GM19468 (cell line): ENCODE data around the gene ATP6V0E1.
"Not testable (repeated sequence)": the region's sequence is repeated elsewhere in the genome, so short reads cannot be mapped to it uniquely, and the experiment has no call there.

Source experiments
- ATAC-seq: cut with Tn5 transposase; IDR thresholded peaks from one replicate; pipeline ENCODE4 v1.9.1; 2021; ENCODE audit warnings: mild to moderate bottlenecking, moderate library complexity, moderate number of reproducible peaks; ENCODE audit not compliant: unreplicated experiment; ENCODE audit errors: extremely low read depth

ATP6V0E1 gene

DNA sequence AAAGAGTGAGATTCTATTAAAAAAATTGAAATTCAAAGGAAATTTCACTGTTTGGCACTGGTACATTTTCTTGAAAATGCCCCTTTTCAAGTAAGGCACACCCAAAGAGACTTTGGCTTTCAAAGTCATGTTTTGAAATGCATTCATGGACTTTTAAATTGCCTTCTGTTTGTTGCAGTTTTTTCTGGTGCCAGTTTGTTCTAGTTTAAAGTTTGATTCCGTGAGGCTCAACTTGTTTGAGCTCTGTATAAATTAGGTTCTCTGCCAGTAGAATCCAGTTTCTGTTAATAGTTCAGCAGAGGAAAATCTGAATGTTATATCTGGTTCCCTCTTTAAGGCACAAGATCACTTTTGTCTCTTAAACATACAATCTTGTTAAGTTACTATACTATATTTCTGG lies 16.4 kb downstream of the ATP6V0E1 start:
- ATAC-seq, result no peak

DNA sequence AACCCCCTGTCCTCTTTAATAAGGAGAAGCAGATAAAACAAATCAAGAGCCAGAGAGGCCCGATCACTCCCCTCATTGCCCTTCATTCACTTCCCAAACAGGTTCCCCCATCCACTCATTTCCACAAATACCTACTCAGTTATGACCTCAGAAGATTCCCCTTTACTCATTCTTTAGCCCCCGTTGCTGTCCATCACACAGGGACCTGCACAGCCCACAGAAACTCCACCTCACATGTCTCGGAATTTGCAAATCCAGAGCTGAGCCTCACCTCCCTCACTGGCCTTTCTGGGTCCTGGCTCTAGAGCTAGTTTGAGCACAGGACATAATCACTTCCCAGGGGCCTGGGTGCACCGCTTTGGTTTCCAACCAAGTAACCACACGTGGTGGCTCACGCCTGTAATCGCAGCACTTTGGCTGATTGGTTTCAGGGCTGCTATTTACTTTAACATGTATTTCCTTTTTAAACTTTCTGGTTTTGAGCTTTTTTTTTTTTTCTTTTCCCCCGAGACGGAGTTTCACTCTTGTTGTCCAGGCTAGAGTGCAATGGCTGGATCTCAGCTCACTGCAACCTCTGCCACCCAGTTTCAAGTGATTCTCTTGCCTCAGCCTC lies 17.8 kb downstream of the ATP6V0E1 start:
- no peak for ATAC-seq

DNA sequence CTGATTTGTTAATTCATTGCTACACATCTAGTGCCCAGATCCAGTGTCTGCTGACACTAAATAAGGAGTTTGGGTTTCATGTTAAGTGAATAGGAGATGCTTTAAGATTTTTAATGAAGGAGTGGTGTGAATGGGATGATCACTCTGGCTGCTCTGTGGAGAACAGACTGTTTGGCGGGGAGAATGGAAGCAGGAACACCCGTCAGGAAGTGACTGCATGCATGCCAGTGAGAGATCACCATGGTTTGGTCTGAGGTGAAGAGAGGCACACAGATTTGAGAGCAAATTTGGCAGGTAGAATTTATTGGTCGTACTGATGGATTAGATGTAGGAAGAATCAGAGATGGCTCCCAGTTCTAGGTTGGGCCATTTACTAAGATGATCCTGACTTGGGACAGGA lies 19.8 kb downstream of the ATP6V0E1 start:
- ATAC-seq, result no peak

DNA sequence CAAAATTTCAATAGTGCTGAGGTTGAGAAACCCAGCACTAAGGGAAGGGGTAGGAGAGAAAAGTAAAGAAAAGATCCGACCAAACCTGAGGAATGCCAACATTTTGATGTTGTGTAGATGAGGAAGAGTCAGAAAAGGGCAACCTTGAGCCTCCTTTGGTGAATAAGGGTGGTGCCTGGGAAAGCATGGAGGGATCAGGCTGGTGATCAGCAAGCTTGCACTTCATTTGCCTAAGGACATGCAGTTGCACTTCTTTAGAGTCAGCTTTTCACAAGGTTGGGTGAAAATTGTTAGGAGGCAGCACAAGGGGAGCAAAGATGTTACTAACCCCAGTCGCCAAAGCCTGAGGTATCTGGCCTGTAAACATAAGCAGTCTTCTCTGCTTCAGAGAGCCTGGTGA lies 20.4 kb downstream of the ATP6V0E1 start:
- no peak for ATAC-seq

DNA sequence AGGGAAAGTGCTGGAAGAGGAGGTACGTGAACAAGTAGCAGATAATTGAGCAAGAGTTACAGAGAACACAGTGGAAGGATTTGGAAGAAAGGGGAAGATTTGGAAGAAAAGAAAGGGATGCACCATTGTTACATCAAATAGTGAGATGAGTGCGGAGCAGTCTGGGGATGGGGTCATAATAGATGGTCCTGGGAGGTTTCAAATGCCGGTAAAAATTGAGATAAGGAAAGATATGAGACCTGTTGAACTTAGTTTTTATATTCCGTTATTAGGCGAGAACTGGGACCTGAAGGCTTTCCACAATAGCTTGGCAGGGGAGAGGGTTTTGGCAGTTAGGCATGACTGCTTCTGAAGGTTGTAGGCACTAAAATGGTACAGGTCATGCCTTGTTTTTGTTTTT lies 20.9 kb downstream of the ATP6V0E1 start:
- no peak for ATAC-seq

DNA sequence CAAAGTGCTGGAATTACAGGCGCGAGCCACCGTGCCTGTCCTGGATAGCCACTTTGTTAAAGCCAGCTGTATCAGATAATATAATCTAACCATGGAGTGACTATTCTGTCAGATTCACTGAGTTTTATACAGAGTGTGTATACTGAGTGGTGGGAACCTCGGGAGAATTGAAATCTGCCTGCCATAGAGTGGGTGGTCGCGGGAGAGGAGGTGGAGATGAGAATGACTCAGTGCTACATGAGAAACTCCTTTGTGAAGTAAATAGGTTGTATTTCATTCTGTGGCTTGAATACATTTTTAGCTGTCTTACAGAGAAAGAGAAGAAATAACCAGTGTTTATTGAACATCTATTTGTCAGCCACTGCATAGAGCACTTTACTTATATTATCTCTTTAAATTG lies 26.4 kb downstream of the ATP6V0E1 start:
- ATAC-seq, result no peak

DNA sequence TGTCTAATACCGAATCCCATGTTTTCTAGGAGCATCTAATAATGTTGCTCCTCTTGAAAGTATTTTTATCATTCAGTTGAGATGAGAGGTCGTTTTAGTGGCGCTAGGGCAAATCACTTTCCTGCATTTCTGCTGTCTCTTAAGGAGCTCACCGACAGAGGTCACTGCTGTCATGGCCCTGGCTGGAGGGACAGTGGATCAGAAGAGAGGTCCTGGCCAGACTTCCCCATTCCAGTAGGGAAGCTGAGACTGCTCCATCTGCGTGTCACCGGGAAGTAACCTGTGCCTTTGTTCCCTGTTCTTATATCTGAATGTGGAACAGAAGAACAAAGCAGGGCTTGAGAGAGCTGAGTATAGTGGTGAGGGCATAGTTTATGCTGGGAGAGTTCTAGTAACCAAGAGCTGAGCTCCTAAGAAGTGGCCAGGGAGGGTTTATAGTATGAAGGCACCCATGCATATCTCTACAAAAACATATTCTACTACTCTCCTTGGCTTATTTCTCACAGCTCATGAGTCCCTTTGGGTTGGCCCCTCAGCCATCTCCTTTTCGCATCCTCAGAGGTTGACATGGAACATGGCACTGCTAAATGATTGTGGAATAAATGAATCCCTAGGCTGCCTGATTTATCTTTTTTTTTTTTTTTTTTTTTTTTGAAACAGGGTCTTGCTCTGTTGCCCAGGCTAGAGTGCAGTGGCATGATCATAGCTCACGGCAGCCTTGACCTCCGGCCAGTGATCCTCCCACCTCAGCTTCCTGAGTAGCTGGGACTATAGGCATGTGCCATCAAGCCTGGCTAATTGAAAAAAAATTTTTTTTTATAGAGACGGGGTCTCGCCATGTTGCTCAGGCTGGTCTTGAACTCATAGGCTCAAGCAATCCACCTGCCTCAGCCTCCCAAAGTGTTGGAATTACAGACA lies 27.2 kb downstream of the ATP6V0E1 start:
- no peak for ATAC-seq

DNA sequence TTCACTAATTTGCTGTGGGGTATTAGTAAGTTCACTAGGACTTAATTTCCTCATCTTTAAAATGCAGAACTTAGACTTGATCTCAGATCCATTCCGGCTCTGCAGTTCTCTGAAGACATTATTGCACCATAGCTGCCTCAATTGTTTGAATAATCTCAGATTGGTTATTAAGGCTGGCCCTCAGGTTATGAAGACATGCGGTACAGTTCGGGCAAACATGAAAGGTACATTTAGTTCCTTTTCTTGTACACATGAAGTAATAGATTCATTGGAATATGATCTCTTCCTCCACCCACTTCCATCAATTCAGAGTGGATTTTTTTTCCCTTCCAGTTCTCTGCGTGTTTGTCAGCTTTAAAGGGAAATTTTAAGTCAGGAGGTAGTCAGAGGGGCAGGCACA lies 28.0 kb downstream of the ATP6V0E1 start:
- no peak for ATAC-seq

DNA sequence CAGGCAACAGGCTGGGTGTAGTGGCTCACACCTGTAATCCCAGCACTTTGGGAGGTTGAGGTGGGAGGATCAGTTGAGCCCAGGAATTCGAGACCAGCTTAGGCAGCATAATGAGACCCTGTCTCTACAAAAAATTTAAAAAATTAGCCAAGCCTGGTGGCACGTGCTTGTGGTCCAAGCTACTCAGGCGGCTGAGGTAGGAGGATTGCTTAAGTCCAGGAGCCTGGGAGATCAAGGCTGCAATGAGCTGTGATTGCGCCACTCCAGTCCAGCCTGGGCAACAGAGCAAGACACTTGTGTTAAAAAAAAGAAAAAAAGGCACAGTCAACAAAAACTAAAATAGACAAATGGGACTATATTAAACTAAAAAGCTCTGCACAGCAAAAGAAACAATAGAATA lies 29.3 kb downstream of the ATP6V0E1 start:
- ATAC-seq, result no peak

DNA sequence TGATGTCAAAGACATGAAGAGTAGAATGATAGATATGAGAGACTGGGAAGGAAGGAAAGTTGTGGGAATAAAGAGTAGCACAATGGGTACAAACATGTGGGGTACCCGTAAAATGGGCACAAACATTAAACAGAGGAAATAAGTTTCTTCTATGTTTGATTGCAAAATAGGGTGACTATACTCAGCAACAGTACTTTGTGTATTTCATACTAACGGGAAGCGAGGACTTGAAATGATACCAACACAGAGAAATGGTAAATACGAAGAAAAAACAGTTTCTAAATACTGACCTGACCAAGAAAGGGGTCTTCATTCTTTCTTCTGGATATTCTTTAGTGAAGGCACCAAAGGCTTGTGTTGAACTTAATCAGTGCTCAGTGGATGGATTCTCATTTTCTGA lies 31.1 kb downstream of the ATP6V0E1 start:
- no peak for ATAC-seq

DNA sequence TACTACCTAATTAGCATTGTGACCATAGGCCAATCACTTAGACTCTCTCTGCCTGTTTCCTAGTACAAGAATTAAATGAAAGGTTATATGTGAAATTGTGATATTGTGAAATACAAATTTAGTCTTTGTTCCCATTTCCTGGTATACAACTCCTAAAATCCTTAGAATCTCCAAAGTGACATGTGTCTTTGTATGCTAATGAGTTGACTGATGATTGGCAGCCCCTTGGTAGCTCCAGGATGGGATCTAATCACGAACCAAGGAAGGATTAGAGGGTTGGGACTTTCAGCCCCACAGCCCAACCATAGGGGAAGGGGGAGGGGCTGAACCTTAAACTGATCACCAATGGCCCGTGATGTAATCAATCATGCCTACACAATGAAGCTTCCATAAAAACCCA lies 31.6 kb downstream of the ATP6V0E1 start:
- no peak for ATAC-seq

DNA sequence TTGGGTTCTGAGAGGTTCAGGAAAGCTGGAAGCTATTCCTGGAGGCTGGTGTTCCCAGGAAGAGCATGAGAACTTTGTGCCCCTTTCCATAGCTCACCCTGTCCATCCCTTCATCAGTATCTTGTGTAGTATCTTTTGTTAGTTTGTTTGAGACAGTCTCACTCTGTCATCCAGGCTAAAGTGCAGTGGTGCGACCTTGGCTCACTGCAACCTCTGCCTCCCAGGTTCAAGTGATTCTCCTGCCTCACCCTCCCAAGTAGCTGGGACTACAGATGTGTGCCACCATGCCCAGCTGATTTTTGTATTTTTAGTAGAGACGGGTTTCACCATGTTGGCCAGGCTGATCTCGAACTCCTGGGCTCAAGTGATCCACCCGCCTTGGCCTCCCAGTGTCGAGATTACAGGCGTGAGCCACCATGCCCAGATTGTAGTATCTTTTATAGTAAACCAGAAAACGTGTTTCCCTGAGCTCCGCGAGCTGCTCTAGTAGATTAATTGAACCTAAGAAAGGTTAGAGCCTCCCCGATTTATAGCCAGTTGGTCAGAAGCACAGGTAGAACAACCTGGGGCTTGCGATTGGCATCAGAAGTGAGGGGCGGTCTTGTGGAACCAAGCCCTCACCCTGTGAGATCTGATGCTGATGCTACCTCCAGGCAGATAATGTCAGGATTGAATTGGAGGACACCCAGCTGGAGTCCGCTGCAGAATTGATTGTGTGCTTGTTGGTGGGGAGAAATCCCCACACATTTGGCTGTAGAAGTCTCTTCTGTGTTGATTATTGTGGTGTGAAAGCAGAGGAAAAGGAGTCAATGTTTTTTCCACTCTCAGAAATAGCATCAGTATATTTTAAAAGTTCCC lies 32.3 kb downstream of the ATP6V0E1 start:
- no peak for ATAC-seq

DNA sequence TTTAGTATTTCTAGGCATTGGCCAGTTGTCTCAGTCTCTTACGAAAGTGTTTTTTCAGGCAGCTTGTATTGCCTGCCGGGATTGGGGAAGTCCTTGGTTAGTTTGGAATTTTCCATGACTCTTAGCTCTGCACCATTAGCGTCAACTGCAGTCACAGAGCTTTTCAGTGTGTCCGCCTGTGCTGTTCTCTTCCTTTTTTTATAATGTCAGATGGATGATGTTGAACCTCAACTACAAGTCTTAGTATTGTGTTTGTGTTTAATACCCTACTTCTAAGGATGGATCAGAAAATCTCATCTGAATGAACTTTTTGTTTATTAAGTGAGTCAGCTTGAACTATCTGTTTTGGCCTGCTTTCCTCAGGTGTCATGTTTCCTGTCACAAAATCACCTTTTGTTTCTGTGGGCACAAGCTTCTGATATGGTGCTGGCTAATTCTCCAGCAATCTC lies 33.1 kb downstream of the ATP6V0E1 start:
- no peak for ATAC-seq

DNA sequence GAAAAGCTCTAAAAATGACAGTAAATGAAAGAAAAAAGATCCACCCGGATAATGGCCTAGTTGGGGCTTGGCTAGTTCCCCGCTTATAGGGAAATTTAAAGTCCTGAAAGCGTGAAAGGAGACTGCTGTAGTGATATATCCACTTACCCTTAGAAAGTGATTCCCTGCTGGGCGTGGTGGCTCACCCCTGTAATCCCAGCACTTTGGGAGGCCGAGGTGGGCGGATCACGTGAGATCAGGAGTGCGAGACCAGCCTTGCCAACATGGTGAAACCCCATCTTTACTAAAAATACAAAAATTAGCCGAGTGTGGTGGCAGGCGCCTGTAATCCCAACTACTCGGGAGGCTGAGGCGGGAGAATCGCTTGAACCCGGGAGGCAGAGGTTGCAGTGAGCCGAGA lies 33.5 kb downstream of the ATP6V0E1 start:
- not testable (repeated sequence) for ATAC-seq

DNA sequence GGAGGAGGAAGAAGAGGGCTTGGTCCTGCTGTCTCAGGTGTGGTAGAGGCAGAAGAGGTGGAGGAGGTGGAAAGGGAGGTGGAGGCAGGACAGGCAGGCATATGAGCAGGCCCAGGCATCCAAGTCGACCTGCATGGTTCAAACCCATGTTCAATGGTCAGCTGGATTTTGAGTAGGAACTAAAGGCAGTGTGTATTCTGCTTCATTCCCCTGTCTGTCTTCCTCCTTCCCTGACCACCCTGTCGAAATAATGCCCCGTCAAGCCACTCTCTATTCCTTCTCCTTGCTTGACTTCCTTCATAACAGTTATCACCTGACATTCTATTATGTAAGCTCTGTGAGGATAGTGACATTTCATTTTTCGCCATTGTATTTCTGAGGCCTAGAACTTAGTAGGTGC lies 34.8 kb downstream of the ATP6V0E1 start:
- ATAC-seq, result no peak

DNA sequence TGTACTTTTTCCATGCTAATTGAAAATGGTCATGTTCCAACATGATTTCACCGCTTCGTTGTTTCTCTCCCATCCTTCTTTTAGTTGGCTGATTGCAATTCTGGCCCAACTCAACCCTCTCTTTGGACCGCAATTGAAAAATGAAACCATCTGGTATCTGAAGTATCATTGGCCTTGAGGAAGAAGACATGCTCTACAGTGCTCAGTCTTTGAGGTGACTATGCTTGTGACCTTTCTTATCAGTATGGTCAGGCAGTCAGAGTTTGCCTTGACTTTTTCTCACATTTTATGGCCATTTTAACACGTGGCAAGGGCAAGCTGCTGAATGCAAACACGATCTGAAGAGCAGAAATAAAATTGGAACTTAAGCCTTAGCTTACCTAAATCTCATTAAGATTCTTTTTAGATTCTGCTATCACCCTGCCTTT lies 36.6 kb downstream of the ATP6V0E1 start:
- no peak for ATAC-seq

DNA sequence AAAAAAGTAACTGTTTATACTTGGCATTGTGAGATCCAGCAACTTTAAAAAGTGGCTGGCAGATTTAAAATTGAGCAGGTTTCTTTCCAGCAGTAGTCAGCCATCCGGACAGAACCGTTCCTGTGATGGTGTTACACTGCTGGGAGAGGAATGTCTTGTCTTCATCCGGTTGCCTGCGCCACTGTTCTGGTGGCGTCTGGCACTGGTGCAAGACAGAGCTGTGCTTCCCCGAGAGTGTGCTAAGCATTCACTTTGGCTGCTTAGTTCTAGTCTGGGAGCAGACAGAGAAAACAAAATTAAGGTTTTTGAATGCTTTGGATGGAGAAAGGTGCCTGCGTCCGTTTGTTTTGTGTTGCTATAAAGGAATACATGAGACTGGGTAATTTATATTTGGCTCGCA lies 37.1 kb downstream of the ATP6V0E1 start:
- ATAC-seq, result no peak

DNA sequence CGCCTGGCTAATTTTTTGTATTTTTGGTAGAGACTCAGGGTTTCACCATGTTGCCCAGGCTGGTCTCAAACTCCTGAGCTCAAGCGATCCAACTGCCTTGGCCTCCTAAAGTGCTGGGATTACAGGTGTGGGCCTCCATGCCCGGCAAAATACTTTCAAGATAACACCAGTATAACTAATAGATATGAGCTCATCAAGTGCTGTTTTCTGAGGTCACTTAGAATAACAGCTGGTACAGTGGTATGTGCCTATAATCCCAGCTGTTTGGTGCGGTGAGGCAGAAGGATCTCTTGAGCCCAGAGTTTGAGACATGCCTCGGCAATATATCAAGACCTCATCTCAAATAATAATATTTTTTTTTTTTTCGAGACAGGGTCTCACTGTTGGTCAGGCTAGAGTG lies 42.1 kb downstream of the ATP6V0E1 start:
- no peak for ATAC-seq

DNA sequence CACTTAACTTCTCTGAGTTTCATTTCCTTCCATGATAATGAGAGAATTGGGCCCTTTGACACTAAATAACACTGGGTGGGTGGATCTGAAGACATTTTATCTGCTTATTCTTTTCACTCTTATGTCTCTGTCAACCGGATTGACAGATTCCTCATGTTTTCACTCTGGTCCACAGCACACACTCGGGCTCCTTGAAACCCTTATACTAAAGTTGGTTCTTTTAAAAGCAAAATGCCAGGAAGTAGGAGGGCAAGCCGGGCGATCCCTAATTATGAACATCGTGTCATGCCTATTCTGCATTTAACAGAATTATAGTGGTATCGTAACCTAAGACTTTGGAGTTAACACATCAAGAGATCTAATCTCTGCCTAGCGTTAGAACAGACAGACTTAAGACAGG lies 44.3 kb downstream of the ATP6V0E1 start:
- no peak for ATAC-seq

DNA sequence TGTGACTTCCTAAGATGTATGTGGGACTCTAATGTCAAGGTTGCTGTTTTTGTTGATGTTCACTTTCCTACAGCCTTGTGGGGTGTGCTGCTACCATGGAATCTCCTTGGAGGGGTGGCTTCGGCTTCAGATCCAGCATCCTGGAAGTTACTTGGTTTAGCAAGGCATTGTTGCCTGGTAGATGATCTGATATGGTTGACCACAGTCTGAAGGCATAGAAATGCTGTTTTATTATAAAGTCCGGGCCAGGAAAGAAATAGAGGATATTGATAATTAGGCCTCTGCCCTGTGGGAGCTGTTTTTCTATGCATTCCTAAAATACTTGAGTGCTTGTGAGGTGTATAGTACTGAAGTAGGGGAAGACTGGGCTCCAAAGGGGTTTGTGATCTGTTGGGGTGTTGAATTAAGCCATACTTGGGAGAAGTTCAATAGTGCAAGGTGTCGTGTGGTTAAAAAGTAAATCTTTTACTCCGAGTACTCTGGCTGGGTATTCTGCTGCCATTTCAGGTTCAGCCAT lies 45.3 kb downstream of the ATP6V0E1 start:
- ATAC-seq, result no peak

DNA sequence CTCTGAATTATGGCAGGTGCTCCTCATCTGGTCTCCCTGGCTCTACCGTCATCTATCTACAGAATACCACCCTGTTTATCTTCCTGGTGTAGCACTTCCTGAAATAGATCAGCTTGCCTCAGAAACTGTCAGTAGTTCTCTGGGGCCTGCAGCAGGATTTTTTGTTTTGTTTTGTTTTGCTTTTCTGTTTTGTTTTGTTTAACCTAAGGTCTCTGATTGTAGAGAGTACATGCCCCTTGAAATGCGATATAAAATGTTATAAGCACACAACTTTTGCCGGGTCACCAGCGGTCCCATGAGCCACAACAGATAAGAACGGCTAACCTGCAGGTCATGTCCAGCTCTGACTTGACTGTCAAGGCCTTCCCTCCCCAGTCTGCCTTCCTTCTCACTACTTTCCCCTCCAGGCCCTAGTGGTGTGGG lies 45.9 kb downstream of the ATP6V0E1 start:
- no peak for ATAC-seq
